Eye (tissue), 1 donor: ENCODE results near the gene C2CD2.

Source experiments
- DNase-seq: peaks from one replicate; pipeline ENCODE4 v3.0.0-alpha.2; 2015

The C2CD2 gene

DNA sequence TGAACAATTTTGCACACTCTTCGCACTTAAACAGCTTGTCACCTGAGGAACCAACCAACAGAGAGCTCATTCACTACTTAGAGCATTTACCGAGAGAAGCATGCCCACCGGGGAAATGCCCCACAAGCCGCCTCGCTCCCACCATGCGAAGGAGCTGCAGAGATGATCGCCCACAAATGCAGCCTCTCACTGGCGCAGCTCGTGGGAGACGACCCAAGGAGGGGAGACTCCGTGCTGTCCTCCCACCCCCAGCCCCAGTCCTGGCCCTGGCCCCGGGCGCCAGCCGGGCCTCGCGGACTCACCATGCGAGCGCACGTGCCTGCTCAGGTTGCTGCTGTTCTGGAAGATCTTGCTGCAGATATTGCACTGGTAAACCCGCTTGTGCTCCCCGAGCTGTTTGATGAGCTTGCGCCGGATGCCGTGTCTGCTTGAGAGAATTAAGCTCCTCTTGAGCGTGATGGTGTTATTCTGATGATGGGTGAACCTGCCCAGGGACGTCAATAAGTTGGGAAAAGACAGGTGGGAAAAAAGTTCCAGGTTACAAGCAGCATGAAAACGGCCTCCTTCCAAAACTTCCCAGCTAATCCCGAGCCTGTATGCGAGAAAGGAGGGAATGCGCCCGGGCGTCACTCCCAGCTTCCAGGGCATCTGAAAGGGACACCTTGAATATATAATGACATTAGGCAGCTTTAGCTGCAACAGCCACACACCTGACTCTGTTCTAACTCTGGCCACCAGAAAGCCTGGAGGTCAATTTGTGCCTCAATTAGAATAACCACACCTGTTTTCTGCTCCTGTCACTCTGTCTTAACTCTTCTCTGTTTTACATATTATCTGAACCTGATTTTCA lies 117.4 kb downstream of the C2CD2 start:
- no peak for DNase-seq

DNA sequence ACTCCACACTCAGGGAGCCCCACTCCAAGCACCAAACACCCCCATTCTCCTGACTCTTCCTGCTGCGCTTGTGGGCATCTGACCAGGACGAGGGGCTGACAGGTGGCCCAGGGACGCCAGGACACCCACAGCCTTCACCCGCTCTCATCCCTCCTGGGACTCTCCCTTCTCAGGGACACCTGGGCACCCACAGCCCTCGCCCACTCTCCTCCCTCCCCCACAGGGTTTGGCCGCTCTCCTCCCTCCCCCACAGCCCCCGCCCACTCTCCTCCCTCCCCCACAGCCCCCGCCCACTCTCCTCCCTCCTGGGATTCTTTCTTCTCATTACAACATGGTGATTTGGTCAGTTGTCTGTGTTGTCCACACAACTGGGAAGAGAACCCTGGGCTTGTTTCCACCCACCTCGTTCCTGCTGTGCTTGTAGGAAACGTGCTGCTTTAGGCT lies 118.1 kb downstream of the C2CD2 start:
- DNase-seq: no peak
